Pancreas (tissue), 10 donors: ENCODE results near the gene KRTAP10-12. TPM values are rescaled to one million over a fixed set of nuclear protein-coding genes. Genes with fewer than 3 reads are reported as not detected.

Experiments
- ATAC-seq, 4 donors: fragments of 200-7000 bp; cut with Tn5 transposase; one replicate each; pipeline versions ENCODE4 v1.8.0 to v1.9.1; 2020; ENCODE audit warnings: mild to moderate bottlenecking in 4 of 4, moderate library complexity in 4 of 4
- DNase-seq, 6 donors: peaks; one replicate each; pipeline ENCODE4 v3.0.0-alpha.2; 2020
- FAIRE-seq: peaks from 2 replicates; lab custom pipeline; 2012; peaks lifted over from hg19 to GRCh38; lab: Jason Lieb, UNC
- H3K27ac ChIP-seq, 4 donors: fragments of 200-600 bp; sonication (generic); 1 replicate in 3 of 4; 2 replicates in 1 of 4; pipeline versions ENCODE4 v1.5.0 to v1.8.0; 2020
- H3K27me3 ChIP-seq, 4 donors: fragments of 200-600 bp; one replicate each; pipeline ENCODE4 v1.8.0; 2021
- H3K36me3 ChIP-seq, 3 donors: fragments of 200-600 bp; sonication (generic) in 1 of 3; one replicate each; pipeline versions ENCODE4 v1.5.0 to v1.8.0; 2020 to 2021
- H3K4me1 ChIP-seq, 3 donors: fragments of 200-600 bp; one replicate each; pipeline ENCODE4 v1.8.0; 2021
- H3K4me3 ChIP-seq, 4 donors: fragments of 200-600 bp; sonication (generic) in 2 of 4; one replicate each; pipeline versions ENCODE4 v1.5.0 to v1.8.0; 2020 to 2021
- H3K9me3 ChIP-seq, 4 donors: fragments of 200-600 bp; one replicate each; pipeline ENCODE4 v1.8.0; 2021
- CTCF ChIP-seq, 4 donors: fragments of 200-600 bp; sonication (generic) in 3 of 4; IDR thresholded peaks; one replicate each; pipeline versions ENCODE4 v1.5.0 to v1.8.0; 2021; ENCODE audit warnings: antibody characterized with exemption in 4 of 4
- WGBS, 2 donors: extraction: QIAGEN DNeasy Blood & Tissue Kit; methylation state at CpG; one replicate each; pipeline ENCODE4 v1.1.7; 2013; 5-methylcytosine and 5-hydroxymethylcytosine counted together
- intact Hi-C, 3 donors: fragments of 100-400 bp; cut with DNase I; formaldehyde crosslinking; loops; one replicate each; pipeline versions ENCODE4 v1.11.1 to v1.14.2; 2022
- polyA plus RNA-seq, 2 donors: library from polyadenylated mRNA; stranded (reverse); fragments of 200-250 nt; gene quantifications; one replicate each; pipeline ENCODE4 v1.2.3, GENCODE V29; 2013
- total RNA-seq, 6 donors: library from RNA; stranded (reverse); fragmentation: NEBNext Ultra II Directional in 4 of 6; extraction: Animal tissue kit (Norgen Biotek cat#: 25700) in 4 of 6; gene quantifications; one replicate each; pipeline versions ENCODE4 v1.2.1 to v1.2.4, GENCODE V29; 2021 to 2023
- donor health status: healthy with polysubstance abuse.
- donor health status: DM: no; HTN: no; CAD: no; lungs with moderate emphysema.
- donor health status: DM: no; HTN: no; CAD: no.
- donor health status: control.
- donor health status: control.
- donor health status: Bipolar disorder and iron deficiency.
- donor health status: DM: yes; HTN: yes; CAD: no.
- donor health status: DM: no; HTN: no; CAD: no.
- donor health status: DM: no; HTN: no; CAD: no.
- donor health status: DM: yes; HTN: yes; CAD: no.

Gene KRTAP10-12
- total and polyA plus RNA-seq, 8 donors, result not detected

- no peaks in the 10 kb centered on the region for H3K27me3 ChIP-seq
- DNase-seq, result no peak
- no peak for TF ChIP-seq CTCF (IDR thresholded peaks at IDR 0.05)
- FAIRE-seq, result no peak
- intact Hi-C loops, result no loop called here
- H3K36me3 ChIP-seq, result no peaks in the 10 kb centered on the region
- no peak for ATAC-seq
- no peaks in the 10 kb centered on the region for H3K9me3 ChIP-seq
- H3K27ac ChIP-seq, result no peak overlapping the region
- WGBS, 2 donors, result 50 to 64% methylated on average over 9 of the region's 9 CpGs
- H3K4me3 ChIP-seq, result no peak overlapping the region
- no peaks in the 10 kb centered on the region for H3K4me1 ChIP-seq
These were observed 34.1 kb downstream of the KRTAP10-12 start for GRCh38 chr21:44730951-44731579.

- Histone ChIP-seq H3K9me3 (no peaks in the 10 kb centered on the region), H3K27ac (no peak overlapping the region), H3K27me3 (no peaks in the 10 kb centered on the region), H3K4me3 (no peak overlapping the region), H3K4me1 (no peaks in the 10 kb centered on the region), H3K36me3 (no peaks in the 10 kb centered on the region)
- ATAC-seq (no peak), DNase-seq (no peak), FAIRE-seq (no peak)
- no peak for TF ChIP-seq CTCF (IDR thresholded peaks at IDR 0.05)
- 81 to 88% methylated on average over 10 of the region's 10 CpGs for WGBS, 2 donors
- intact Hi-C loops, result no loop called here
These were observed 35.3 kb downstream of the KRTAP10-12 start for GRCh38 chr21:44732263-44732662.

- H3K4me1 ChIP-seq, result no peaks in the 10 kb centered on the region
- FAIRE-seq, result no peak
- H3K27me3 ChIP-seq, result no peaks in the 10 kb centered on the region
- no peak for DNase-seq
- no peaks in the 10 kb centered on the region for H3K9me3 ChIP-seq
- intact Hi-C loops, result no loop called here
- WGBS, 2 donors, result 72 to 76% methylated on average over 11 of the region's 11 CpGs
- TF ChIP-seq CTCF (IDR thresholded peaks at IDR 0.05), result no peak
- no peaks in the 10 kb centered on the region for H3K36me3 ChIP-seq
- no peak overlapping the region for H3K4me3 ChIP-seq
- no peak for ATAC-seq
- H3K27ac ChIP-seq, result no peak overlapping the region
These were observed 36.0 kb downstream of the KRTAP10-12 start for GRCh38 chr21:44732956-44733355.

- intact Hi-C loops, result no loop called here
- no peaks in the 10 kb centered on the region for H3K9me3 ChIP-seq
- no peak overlapping the region for H3K27ac ChIP-seq
- H3K36me3 ChIP-seq, result no peaks in the 10 kb centered on the region
- no peaks in the 10 kb centered on the region for H3K4me1 ChIP-seq
- TF ChIP-seq CTCF (IDR thresholded peaks at IDR 0.05), result no peak
- no peak for DNase-seq
- 78 to 82% methylated on average over 21 of the region's 21 CpGs for WGBS, 2 donors
- H3K4me3 ChIP-seq, result no peak overlapping the region
- FAIRE-seq, result no peak
- no peaks in the 10 kb centered on the region for H3K27me3 ChIP-seq
- no peak for ATAC-seq
These were observed 37.2 kb downstream of the KRTAP10-12 start for GRCh38 chr21:44734026-44734745.

- no peaks in the 10 kb centered on the region for H3K4me1 ChIP-seq
- no peak for TF ChIP-seq CTCF (IDR thresholded peaks at IDR 0.05)
- H3K36me3 ChIP-seq, result no peaks in the 10 kb centered on the region
- ATAC-seq (no peak), FAIRE-seq (no peak), DNase-seq (no peak)
- H3K27ac ChIP-seq, result no peak overlapping the region
- H3K27me3 ChIP-seq, result no peaks in the 10 kb centered on the region
- no peak overlapping the region for H3K4me3 ChIP-seq
- intact Hi-C loops, result no loop called here
- no peaks in the 10 kb centered on the region for H3K9me3 ChIP-seq
- 82 to 90% methylated on average over 17 of the region's 17 CpGs for WGBS, 2 donors
These were observed 37.9 kb downstream of the KRTAP10-12 start for GRCh38 chr21:44734841-44735240.
